MM.1S (cell line): ENCODE results near the gene LRRC17.

Source experiments
- DNase-seq: peaks from one replicate; pipeline ENCODE4 v3.0.0-alpha.2; 2015
- H2AFZ ChIP-seq: fragments of 300-600 bp; sonication (generic); 2 replicates; pipeline ENCODE4 v1.6.0; 2016; ENCODE audit warnings: antibody characterized with exemption, low read length
- H3F3A ChIP-seq: fragments of 300-600 bp; sonication (generic); 2 replicates; pipeline ENCODE4 v1.6.1; 2016; ENCODE audit warnings: mild to moderate bottlenecking, antibody characterized with exemption, low read length, moderate library complexity, mixed read lengths; ENCODE audit not compliant: insufficient read depth
- H3K27ac ChIP-seq: fragments of 300-600 bp; sonication (generic); 2 replicates; pipeline ENCODE4 v1.5.1; 2016; ENCODE audit warnings: mild to moderate bottlenecking, low read length
- H3K27me3 ChIP-seq: fragments of 300-600 bp; sonication (generic); replicated peaks from 2 replicates; pipeline ENCODE4 v1.6.0; 2016; ENCODE audit warnings: low read length; ENCODE audit not compliant: insufficient read depth
- H3K36me3 ChIP-seq: fragments of 300-600 bp; sonication (generic); replicated peaks from 2 replicates; pipeline ENCODE4 v1.6.1; 2016; ENCODE audit warnings: mild to moderate bottlenecking, low read length, mixed read lengths; ENCODE audit not compliant: insufficient read depth
- H3K4me1 ChIP-seq: fragments of 300-600 bp; sonication (generic); 2 replicates; pipeline ENCODE4 v1.6.1; 2016; ENCODE audit warnings: low read length, mixed read lengths
- H3K4me2 ChIP-seq: fragments of 300-600 bp; sonication (generic); 2 replicates; pipeline ENCODE4 v1.6.0; 2016; ENCODE audit warnings: low read depth, low read length
- H3K4me3 ChIP-seq: fragments of 300-600 bp; sonication (generic); 2 replicates; pipeline ENCODE4 v1.5.1; 2016; ENCODE audit warnings: low read length, mixed read lengths
- H3K79me2 ChIP-seq: fragments of 300-600 bp; sonication (generic); 2 replicates; pipeline ENCODE4 v1.6.1; 2016; ENCODE audit warnings: mixed run types, low read length, mixed read lengths
- H3K9ac ChIP-seq: fragments of 300-600 bp; sonication (generic); 2 replicates; pipeline ENCODE4 v1.6.1; 2016; ENCODE audit warnings: low read length, mixed read lengths
- H3K9me2 ChIP-seq: fragments of 300-600 bp; sonication (generic); replicated peaks from 2 replicates; pipeline ENCODE4 v1.6.1; 2016; ENCODE audit warnings: mild to moderate bottlenecking, low read length, mixed read lengths; ENCODE audit not compliant: insufficient read depth
- H3K9me3 ChIP-seq: fragments of 300-600 bp; sonication (generic); replicated peaks from 2 replicates; pipeline ENCODE4 v1.6.1; 2016; ENCODE audit warnings: mild to moderate bottlenecking, low read length, mixed read lengths; ENCODE audit not compliant: insufficient read depth
- H4K20me1 ChIP-seq: fragments of 300-600 bp; sonication (generic); 2 replicates; pipeline ENCODE4 v1.6.1; 2016; ENCODE audit warnings: mild to moderate bottlenecking, low read length, moderate library complexity, mixed read lengths; ENCODE audit not compliant: insufficient read depth
- CTCF ChIP-seq: fragments of 300-600 bp; sonication (generic); IDR thresholded peaks from 2 replicates; pipeline ENCODE4 v1.5.1; 2016; ENCODE audit warnings: antibody characterized with exemption, low read length, mixed read lengths
- EZH2 ChIP-seq: fragments of 300-600 bp; sonication (generic); optimal IDR thresholded peaks from 2 replicates; pipeline ENCODE3; 2017; ENCODE audit warnings: low read depth, mild to moderate bottlenecking, antibody characterized with exemption, low read length, mixed read lengths
- EZH2phosphoT487 ChIP-seq: fragments of 300-600 bp; sonication (generic); IDR thresholded peaks from 2 replicates; pipeline ENCODE4 v1.6.1; 2018; ENCODE audit warnings: antibody characterized with exemption, low read length

The LRRC17 gene

GRCh38 chr7:102978284-102978683 is 65.5 kb downstream of the LRRC17 start:
- no peaks in the 10 kb centered on the region for H3K27me3 ChIP-seq
- no peak overlapping the region for H3K27ac ChIP-seq
- TF ChIP-seq EZH2phosphoT487 (no peak), CTCF (no peak), EZH2 (no peak)
- no peaks in the 10 kb centered on the region for H3K36me3 ChIP-seq
- no peak overlapping the region for H3K4me3 ChIP-seq
- H3F3A ChIP-seq, result no peaks in the 10 kb centered on the region
- H3K9me3 ChIP-seq, result no peaks in the 10 kb centered on the region
- no peaks in the 10 kb centered on the region for H4K20me1 ChIP-seq
- DNase-seq, result no peak
- no peak overlapping the region for H3K9ac ChIP-seq
- no peaks in the 10 kb centered on the region for H3K79me2 ChIP-seq
- H3K4me2 ChIP-seq, result no peak overlapping the region
- H3K4me1 ChIP-seq, result no peaks in the 10 kb centered on the region
- H2AFZ ChIP-seq, result no peak overlapping the region
- no peaks in the 10 kb centered on the region for H3K9me2 ChIP-seq

GRCh38 chr7:102979670-102980069 is 66.9 kb downstream of the LRRC17 start:
- H3K4me2 ChIP-seq, result no peak overlapping the region
- no peak for DNase-seq
- H3K9me2 ChIP-seq, result no peaks in the 10 kb centered on the region
- TF ChIP-seq CTCF (no peak), EZH2 (no peak), EZH2phosphoT487 (no peak)
- H3K27me3 ChIP-seq, result no peaks in the 10 kb centered on the region
- no peaks in the 10 kb centered on the region for H3K36me3 ChIP-seq
- H3K27ac ChIP-seq, result no peak overlapping the region
- H3K4me3 ChIP-seq, result no peak overlapping the region
- no peak overlapping the region for H3K9ac ChIP-seq
- H3K9me3 ChIP-seq, result no peaks in the 10 kb centered on the region
- no peaks in the 10 kb centered on the region for H3K4me1 ChIP-seq
- no peak overlapping the region for H2AFZ ChIP-seq
- H3K79me2 ChIP-seq, result no peaks in the 10 kb centered on the region
- H3F3A ChIP-seq, result no peaks in the 10 kb centered on the region
- no peaks in the 10 kb centered on the region for H4K20me1 ChIP-seq

- TF ChIP-seq EZH2, result no peak
- TF ChIP-seq EZH2phosphoT487, result no peak
- TF ChIP-seq CTCF, result no peak
- H3K4me2 ChIP-seq, result no peak overlapping the region
These were observed 68.7 kb downstream of the LRRC17 start for GRCh38 chr7:102981451-102981850.

More at GRCh38 chr7:102981451-102981850, 68.7 kb downstream of the LRRC17 start:
- DNase-seq, result no peak
- no peaks in the 10 kb centered on the region for H3K27me3 ChIP-seq
- no peaks in the 10 kb centered on the region for H3K9me3 ChIP-seq
- no peaks in the 10 kb centered on the region for H3K4me1 ChIP-seq
- H3K4me3 ChIP-seq, result no peak overlapping the region
- no peaks in the 10 kb centered on the region for H3K36me3 ChIP-seq
- H3K79me2 ChIP-seq, result no peaks in the 10 kb centered on the region
- H3K9ac ChIP-seq, result no peak overlapping the region
- no peaks in the 10 kb centered on the region for H3K9me2 ChIP-seq
- H3F3A ChIP-seq, result no peaks in the 10 kb centered on the region
- no peak overlapping the region for H2AFZ ChIP-seq
- H3K27ac ChIP-seq, result no peak overlapping the region
- no peaks in the 10 kb centered on the region for H4K20me1 ChIP-seq
